ENCODE results near the gene USP32. TPM values are rescaled to one million over a fixed set of nuclear protein-coding genes. Genes with fewer than 3 reads are reported as not detected.

Gene USP32
- total RNA-seq = 48.7 and 52.4 TPM in 2 replicates

DNA sequence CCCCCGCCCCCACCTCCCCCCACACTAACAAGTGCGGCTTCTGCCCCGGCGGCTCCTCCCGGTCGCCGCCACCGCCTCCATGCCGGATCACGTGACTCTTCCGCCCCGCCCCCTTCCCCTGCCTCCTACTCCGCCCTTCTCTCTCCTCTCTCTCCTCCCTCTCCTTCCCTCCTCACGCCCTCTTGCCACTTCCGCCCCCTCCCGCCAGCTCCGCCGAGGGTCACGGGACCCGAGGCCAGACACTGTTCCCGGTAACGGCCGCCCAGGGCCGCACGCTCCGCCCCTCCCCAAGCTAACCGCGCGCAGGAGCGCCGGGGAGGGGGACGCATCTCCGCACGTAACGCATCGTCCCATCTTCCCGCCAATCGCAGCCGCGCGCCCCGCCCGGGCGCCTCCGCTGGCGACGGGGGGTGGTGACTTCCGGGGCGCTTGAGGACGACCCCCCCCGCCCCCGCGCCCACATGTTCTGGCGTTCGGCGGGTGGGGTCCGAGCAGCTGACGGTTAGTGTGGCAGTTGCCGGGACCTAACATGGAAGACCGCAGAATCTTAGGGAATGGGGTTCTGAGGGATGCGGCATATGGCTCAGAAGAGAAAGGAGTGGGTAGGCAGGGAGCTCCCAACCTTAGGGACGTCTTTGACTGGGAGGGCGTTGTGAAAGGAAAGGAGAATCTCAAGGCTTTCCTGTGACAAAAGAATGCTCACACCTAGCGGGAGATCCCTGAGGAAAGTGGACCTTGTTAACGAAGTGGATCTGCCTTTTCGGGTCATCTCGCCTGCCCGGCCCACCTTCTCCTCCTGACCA is at the start of gene USP32:
Gene USP32 (minus strand): TSS at position 92 of the 803 bp plus-strand sequence. CDS start 194 bp downstream, outside the sequence.

DNA sequence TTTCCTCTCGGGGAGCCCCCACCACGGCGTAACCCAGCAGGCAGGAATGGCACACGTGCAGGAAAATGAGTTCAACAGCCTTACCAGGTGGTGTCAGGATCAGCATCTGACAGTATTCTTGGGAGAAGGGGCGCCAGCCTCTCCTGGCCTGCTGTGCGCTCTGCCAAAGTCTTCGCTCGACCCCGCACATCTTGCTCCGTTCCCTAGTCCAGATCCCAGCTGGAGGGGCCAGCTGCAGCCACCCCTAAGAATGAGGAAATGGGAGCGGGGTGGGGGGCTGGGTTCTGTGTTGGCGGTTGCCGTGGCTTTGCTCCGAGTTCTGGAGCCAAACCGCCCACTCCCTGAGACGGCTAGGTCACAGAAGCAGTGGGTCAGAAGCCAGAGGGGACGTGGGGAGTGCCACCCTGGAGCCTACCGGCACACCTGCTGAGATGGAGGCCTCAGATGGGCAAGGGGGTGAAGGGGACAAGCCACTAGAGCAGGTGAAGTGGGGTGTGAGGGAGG is 30.3 kb upstream of the USP32 start, which contains the start of gene CHCT1:
Gene CHCT1 (plus strand): TSS at position 328 of the 504 bp plus-strand sequence. CDS start 104 bp downstream, at position 432.

GRCh38 chr17:60149691-60150582 is 242.0 kb downstream of the USP32 start, which contains the start of gene CA4:
Gene CA4 (plus strand): TSS chr17:60149973. CDS start chr17:60150035, 62 bp downstream.

Small RNAs within 50 kb of the gene (small RNA-seq; reads per million reads assigned to genes)
- 7,039 reads per million, percentile 100 among the genes with 10 or more reads in this experiment for gene SCARNA20

Other genes starting within 250 kb of the USP32 start
- gene CA4, start 242.2 kb downstream of the USP32 start, total RNA-seq = 2.0 TPM in 1 of 2 replicates, not detected in the other
- not detected in 2 replicates for gene CHCT1, start 30.4 kb upstream of the USP32 start, total RNA-seq
- 30.1 and 35.7 TPM in 2 replicates for gene APPBP2, start 134.1 kb upstream of the USP32 start, total RNA-seq
- gene PPM1D, start 208.1 kb upstream of the USP32 start, total RNA-seq = 23.2 and 24.7 TPM in 2 replicates

All from vein endothelial cell (primary cell).